HepG2 (cell line): ENCODE results near the gene HPRT1. TPM values are rescaled to one million over a fixed set of nuclear protein-coding genes. Genes with fewer than 3 reads are reported as not detected.

Source experiments
- ARID5B ChIP-seq: IDR thresholded peaks from 2 replicates; pipeline ENCODE4 v1.4.0; 2020; ENCODE audit warnings: mild to moderate bottlenecking, missing genetic modification reagents
- BCL6 ChIP-seq: IDR thresholded peaks from 2 replicates; pipeline ENCODE4 v1.6.1; 2016; ENCODE audit warnings: missing genetic modification reagents, missing compliant biosample characterization
- BHLHE40 ChIP-seq: IDR thresholded peaks from 2 replicates; pipeline ENCODE4 v1.6.1; 2011; ENCODE audit warnings: low read length, improper control_type of control experiment
- CEBPG ChIP-seq: IDR thresholded peaks from 2 replicates; pipeline ENCODE4 v1.6.1; 2016
- FOXA1 ChIP-seq, 2 experiments: fragments of 450-650 bp in 1 of 2; sonication (generic) in 1 of 2; formaldehyde crosslinking in 1 of 2; IDR thresholded peaks; 2 replicates each; pipeline versions ENCODE4 v1.4.0 to v1.6.1; 2016 to 2020; ENCODE audit warnings: missing genetic modification reagents in 1 of 2
- FOXK1 ChIP-seq: sonication (generic); formaldehyde crosslinking; IDR thresholded peaks from 2 replicates; pipeline ENCODE4 v1.4.0; 2020; ENCODE audit warnings: low read depth, missing genetic modification reagents, borderline replicate concordance
- GATA4 ChIP-seq: sonication (generic); IDR thresholded peaks from 2 replicates; pipeline ENCODE4 v1.6.1; 2016; ENCODE audit warnings: antibody characterized with exemption, low read depth, borderline replicate concordance
- HIC2 ChIP-seq: sonication (generic); formaldehyde crosslinking; IDR thresholded peaks from 2 replicates; pipeline ENCODE4 v1.9.0; 2022; ENCODE audit warnings: low read depth, missing genetic modification reagents
- NR1H2 ChIP-seq: sonication (generic); formaldehyde crosslinking; IDR thresholded peaks from 2 replicates; pipeline ENCODE4 v1.8.1; 2022; ENCODE audit warnings: low read depth, missing genetic modification reagents, borderline replicate concordance
- PAXIP1 ChIP-seq: sonication (generic); formaldehyde crosslinking; conservative IDR thresholded peaks from 2 replicates; pipeline ENCODE4 v1.4.0; 2020; ENCODE audit warnings: mild to moderate bottlenecking, missing genetic modification reagents, moderate library complexity
- RARA ChIP-seq: IDR thresholded peaks from 2 replicates; pipeline ENCODE4 v1.6.1; 2016; ENCODE audit warnings: missing genetic modification reagents, missing compliant biosample characterization
- RXRB ChIP-seq: IDR thresholded peaks from 2 replicates; pipeline ENCODE4 v1.6.1; 2016; ENCODE audit warnings: borderline replicate concordance, missing genetic modification reagents, missing compliant biosample characterization
- SKIL ChIP-seq: sonication (generic); formaldehyde crosslinking; IDR thresholded peaks from 2 replicates; pipeline ENCODE4 v1.8.0; 2022; ENCODE audit warnings: missing genetic modification reagents, mild to moderate bottlenecking, moderate library complexity, borderline replicate concordance
- SOX5 ChIP-seq: IDR thresholded peaks from 2 replicates; pipeline ENCODE4 v1.6.1; 2016; ENCODE audit warnings: borderline replicate concordance
- ZFP62 ChIP-seq: sonication (generic); formaldehyde crosslinking; IDR thresholded peaks from 2 replicates; pipeline ENCODE4 v1.4.0; 2020; ENCODE audit warnings: missing genetic modification reagents
- ZGPAT ChIP-seq: IDR thresholded peaks from 2 replicates; pipeline ENCODE4 v1.6.1; 2016; ENCODE audit warnings: mild to moderate bottlenecking
- ZNF205 ChIP-seq: IDR thresholded peaks from 2 replicates; pipeline ENCODE4 v1.6.1; 2018; ENCODE audit warnings: missing biosample characterization, missing genetic modification reagents
- polyA plus RNA-seq, 8 experiments: library from polyadenylated mRNA; depleted of rRNA in 3 of 8; stranded (reverse) in 7 of 8; unstranded in 1 of 8; fragments of >200 nt; fragmentation: Illumina TruSeq in 4 of 8; extraction: Trizol in 4 of 8; gene quantifications; 2 replicates each; pipeline versions ENCODE4 v1.2.1 to v1.2.3, GENCODE V29; 2011 to 2016; ENCODE audit warnings: low read depth in 4 of 8, missing spikeins in 1 of 8, mixed read lengths in 1 of 8; ENCODE audit not compliant: insufficient read depth in 1 of 8
- total RNA-seq, 5 experiments: library from RNA; depleted of rRNA; stranded (reverse); fragments of >200 nt; fragmentation: Illumina TruSeq; extraction: Trizol; gene quantifications; 2 replicates each; pipeline ENCODE4 v1.2.3, GENCODE V29; 2016; ENCODE audit warnings: low read depth in 1 of 5

The HPRT1 gene
- total and polyA plus RNA-seq, 2 of the 13 experiments (the other 11 are each of a cell fraction or from before 2014, with no cell fraction given): 4.6 to 25.2 TPM

GRCh38 chrX:134462927-134463326 lies 3.0 kb downstream of the HPRT1 start (continued):
- TF ChIP-seq PAXIP1 (peak; percentile 23; the same call in 1 of the 2 replicates), HIC2 (no peak), CEBPG (CRISPR knock-in tag) (peak; percentile 69), BHLHE40 (no peak), SOX5 (CRISPR knock-in tag) (peak; percentile 45; the same call in 1 of the 2 replicates), ARID5B (peak; percentile 68), ZFP62 (CRISPR knock-in tag) (no peak), SKIL (no peak), FOXK1 (peak; percentile 33; the same call in 1 of the 2 replicates), FOXA1 (IDR thresholded peaks at IDR 0.05) (no peak), FOXA1 (CRISPR knock-in tag; IDR thresholded peaks at IDR 0.05) (peak; percentile 79), BCL6 (CRISPR knock-in tag) (peak; percentile 44; the same call in 1 of the 2 replicates), NR1H2 (CRISPR knock-in tag) (no peak), RXRB (peak; percentile 34; the same call in 1 of the 2 replicates), ZNF205 (CRISPR knock-in tag) (0 out of 2 replicates have a peak, but pooled peaks have one; percentile 33), RARA (CRISPR knock-in tag) (peak; percentile 49), ZGPAT (0 out of 2 replicates have a peak, but pooled peaks have one; percentile 37), GATA4 (0 out of 2 replicates have a peak, but pooled peaks have one; percentile 27)
